Measurements from ENCODE around the gene RNF41.

DNA sequence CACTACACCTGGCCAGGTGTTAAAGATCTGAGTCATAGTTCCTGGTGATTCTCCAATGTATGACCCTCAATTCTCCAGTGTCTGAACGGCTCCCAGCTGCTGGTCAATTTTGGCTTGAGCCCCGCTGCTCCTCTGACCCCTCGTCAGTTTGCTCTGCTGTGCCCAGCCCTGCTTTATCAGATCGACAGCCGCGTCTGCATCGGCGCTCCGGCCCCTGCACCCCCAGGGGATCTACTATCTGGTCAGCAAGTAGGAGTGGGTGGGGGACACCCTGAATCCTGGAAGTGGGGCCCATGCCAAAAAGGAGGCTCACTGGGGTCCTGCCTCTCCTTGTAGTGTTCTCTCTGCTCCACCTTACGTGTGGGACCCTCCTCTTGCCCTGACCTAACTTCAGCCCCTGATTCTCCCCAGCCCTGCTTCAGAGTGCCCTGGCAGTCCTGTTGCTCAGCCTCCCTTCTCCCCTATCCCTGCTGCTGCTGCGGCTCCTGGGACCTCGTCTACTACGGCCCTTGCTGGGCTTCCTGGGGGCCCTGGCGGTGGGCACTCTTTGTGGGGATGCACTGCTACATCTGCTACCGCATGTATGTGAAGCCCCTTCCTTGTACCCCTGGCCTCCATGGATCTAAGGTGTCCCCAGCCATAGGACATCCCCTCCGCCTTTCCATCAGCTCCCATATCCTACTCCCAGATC is 13.2 kb upstream of the RNF41 start:
- TF ChIP-seq, protein P1, sequence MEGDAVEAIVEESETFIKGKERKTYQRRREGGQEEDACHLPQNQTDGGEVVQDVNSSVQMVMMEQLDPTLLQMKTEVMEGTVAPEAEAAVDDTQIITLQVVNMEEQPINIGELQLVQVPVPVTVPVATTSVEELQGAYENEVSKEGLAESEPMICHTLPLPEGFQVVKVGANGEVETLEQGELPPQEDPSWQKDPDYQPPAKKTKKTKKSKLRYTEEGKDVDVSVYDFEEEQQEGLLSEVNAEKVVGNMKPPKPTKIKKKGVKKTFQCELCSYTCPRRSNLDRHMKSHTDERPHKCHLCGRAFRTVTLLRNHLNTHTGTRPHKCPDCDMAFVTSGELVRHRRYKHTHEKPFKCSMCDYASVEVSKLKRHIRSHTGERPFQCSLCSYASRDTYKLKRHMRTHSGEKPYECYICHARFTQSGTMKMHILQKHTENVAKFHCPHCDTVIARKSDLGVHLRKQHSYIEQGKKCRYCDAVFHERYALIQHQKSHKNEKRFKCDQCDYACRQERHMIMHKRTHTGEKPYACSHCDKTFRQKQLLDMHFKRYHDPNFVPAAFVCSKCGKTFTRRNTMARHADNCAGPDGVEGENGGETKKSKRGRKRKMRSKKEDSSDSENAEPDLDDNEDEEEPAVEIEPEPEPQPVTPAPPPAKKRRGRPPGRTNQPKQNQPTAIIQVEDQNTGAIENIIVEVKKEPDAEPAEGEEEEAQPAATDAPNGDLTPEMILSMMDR (IDR thresholded peaks at IDR 0.05), result no peak
- no peak for TF ChIP-seq EP300 (IDR thresholded peaks at IDR 0.05)

All from tibial nerve (tissue), 4 donors.